H1 (cell line): Measurements from ENCODE around the gene ZNF473. TPM values are rescaled to one million over a fixed set of nuclear protein-coding genes. Genes with fewer than 3 reads are reported as not detected.

ENCODE experiments used
- CTCF ChIA-PET: fragments of 300-600 bp; sonication (Branson Sonifier 250); formaldehyde crosslinking; loops from one replicate; lab custom pipeline; 2021; ENCODE audit not compliant: partially characterized antibody; lab: Charles Lee
- POLR2A ChIA-PET: fragments of 300-600 bp; sonication (Branson Sonifier 250); formaldehyde crosslinking; loops from one replicate; lab custom pipeline; 2021; ENCODE audit warnings: inconsistent platforms; ENCODE audit not compliant: partially characterized antibody; lab: Charles Lee
- DNase-seq, 2 experiments: peaks; one replicate each; pipeline versions ENCODE4 v3.0.0 to v3.0.0-alpha.2; 2010 to 2022; ENCODE audit warnings: low spot score in 2 of 2, low read depth in 1 of 2, mixed read lengths in 1 of 2
- FAIRE-seq: peaks from 2 replicates; lab custom pipeline; 2011; peaks lifted over from hg19 to GRCh38; lab: Jason Lieb, UNC
- H2AFZ ChIP-seq: 2 replicates; pipeline ENCODE4 v1.8.1; 2012; ENCODE audit warnings: low read length, inconsistent platforms
- H2AK5ac ChIP-seq: 2 replicates; pipeline ENCODE4 v1.6.1; 2013; ENCODE audit warnings: low read depth, low read length
- H2BK120ac ChIP-seq: replicated peaks from 2 replicates; pipeline ENCODE3; 2013; ENCODE audit warnings: low read depth, low read length, inconsistent platforms
- H2BK12ac ChIP-seq: 2 replicates; pipeline ENCODE4 v1.6.1; 2013; ENCODE audit warnings: low read depth, low read length
- H2BK15ac ChIP-seq: 2 replicates; pipeline ENCODE4 v1.6.1; 2013; ENCODE audit warnings: low read length
- H2BK20ac ChIP-seq: 2 replicates; pipeline ENCODE4 v1.6.1; 2013; ENCODE audit warnings: low read length
- H2BK5ac ChIP-seq: 2 replicates; pipeline ENCODE4 v1.6.1; 2013; ENCODE audit warnings: low read depth, low read length
- H3K14ac ChIP-seq: 2 replicates; pipeline ENCODE4 v1.6.1; 2013; ENCODE audit warnings: inconsistent platforms; ENCODE audit not compliant: insufficient read length
- H3K18ac ChIP-seq: 2 replicates; pipeline ENCODE4 v1.6.1; 2013; ENCODE audit warnings: low read length; ENCODE audit errors: extremely low read depth
- H3K23ac ChIP-seq: 2 replicates; pipeline ENCODE4 v1.6.1; 2013; ENCODE audit warnings: inconsistent platforms; ENCODE audit not compliant: insufficient read length
- H3K23me2 ChIP-seq: 2 replicates; pipeline ENCODE4 v1.6.1; 2013; ENCODE audit warnings: low read depth, low read length
- H3K27ac ChIP-seq: 2 replicates; pipeline ENCODE4 v1.6.1; 2011; ENCODE audit warnings: low read depth, low read length, inconsistent platforms
- H3K27me3 ChIP-seq, 4 experiments: replicated peaks in 1 of 4; 1 replicate in 1 of 4; 2 replicates in 3 of 4; pipeline versions ENCODE4 v1.6.1 to v1.8.1; 2011 to 2013; ENCODE audit warnings: low read length in 3 of 4, mild to moderate bottlenecking in 3 of 4, inconsistent platforms in 2 of 4, mixed read lengths in 2 of 4, moderate library complexity in 1 of 4; ENCODE audit not compliant: control insufficient read depth in 3 of 4, insufficient read depth in 3 of 4; ENCODE audit errors: extremely low read depth in 1 of 4
- H3K36me3 ChIP-seq, 4 experiments: 2 replicates each; pipeline versions ENCODE4 v1.6.1 to v1.8.1; 2011 to 2013; ENCODE audit warnings: mild to moderate bottlenecking in 4 of 4, low read length in 3 of 4, moderate library complexity in 2 of 4, control low read depth in 1 of 4, inconsistent platforms in 1 of 4; ENCODE audit not compliant: insufficient read depth in 4 of 4, control insufficient read depth in 2 of 4
- H3K4ac ChIP-seq: replicated peaks from 2 replicates; pipeline ENCODE3; 2013; ENCODE audit warnings: low read length, low read depth, mixed read lengths, inconsistent platforms; ENCODE audit not compliant: insufficient read length
- H3K4me1 ChIP-seq, 4 experiments: replicated peaks in 1 of 4; 1 replicate in 1 of 4; 2 replicates in 3 of 4; pipeline versions ENCODE4 v1.6.1 to v1.8.1; 2011 to 2013; ENCODE audit warnings: low read length in 3 of 4, inconsistent platforms in 2 of 4, mixed read lengths in 1 of 4; ENCODE audit not compliant: insufficient read depth in 4 of 4, control insufficient read depth in 3 of 4
- H3K4me2 ChIP-seq, 2 experiments: 2 replicates each; pipeline versions ENCODE4 v1.6.1 to v1.8.1; 2011 to 2013; ENCODE audit warnings: low read depth in 2 of 2, low read length in 2 of 2, control low read depth in 1 of 2, inconsistent platforms in 1 of 2, mild to moderate bottlenecking in 1 of 2; ENCODE audit not compliant: insufficient read depth in 1 of 2
- H3K4me3 ChIP-seq, 4 experiments: fragments of 200-600, 300-600 bp in 1 of 4; sonication (generic), shearing (Covaris generic), sonication (Bioruptor Twin) in 1 of 4; 2 replicates each; pipeline versions ENCODE4 v1.5.1 to v1.8.1; 2011 to 2016; ENCODE audit warnings: low read length in 4 of 4, low read depth in 3 of 4, control low read depth in 2 of 4, inconsistent platforms in 2 of 4, mild to moderate bottlenecking in 2 of 4, mixed read lengths in 1 of 4, moderate library complexity in 1 of 4; ENCODE audit not compliant: insufficient read depth in 2 of 4; ENCODE audit errors: extremely low read depth in 1 of 4
- H3K56ac ChIP-seq: replicated peaks from 2 replicates; pipeline ENCODE3; 2013; ENCODE audit warnings: low read depth, mild to moderate bottlenecking, mixed read lengths, low read length, inconsistent platforms; ENCODE audit not compliant: insufficient read length
- H3K79me1 ChIP-seq: 2 replicates; pipeline ENCODE4 v1.6.1; 2013; ENCODE audit warnings: low read depth, low read length, control low read depth
- H3K79me2 ChIP-seq, 2 experiments: 2 replicates each; pipeline versions ENCODE4 v1.6.1 to v1.8.1; 2012 to 2013; ENCODE audit warnings: low read length in 2 of 2, mild to moderate bottlenecking in 2 of 2, inconsistent platforms in 1 of 2; ENCODE audit not compliant: insufficient read depth in 2 of 2, control insufficient read depth in 1 of 2
- H3K9ac ChIP-seq, 4 experiments: replicated peaks in 1 of 4; 1 replicate in 1 of 4; 2 replicates in 3 of 4; pipeline versions ENCODE4 v1.6.1 to v1.8.1; 2011 to 2013; ENCODE audit warnings: low read depth in 3 of 4, low read length in 3 of 4, control low read depth in 2 of 4, mild to moderate bottlenecking in 2 of 4, moderate library complexity in 2 of 4, inconsistent platforms in 1 of 4; ENCODE audit errors: extremely low read depth in 1 of 4
- H3K9me3 ChIP-seq, 2 experiments: 2 replicates each; pipeline versions ENCODE4 v1.6.1 to v1.8.1; 2012 to 2013; ENCODE audit warnings: mild to moderate bottlenecking in 2 of 2, moderate library complexity in 2 of 2, control low read depth in 1 of 2, inconsistent platforms in 1 of 2, low read depth in 1 of 2, low read length in 1 of 2, mixed read lengths in 1 of 2; ENCODE audit not compliant: insufficient read depth in 2 of 2
- H4K20me1 ChIP-seq, 2 experiments: replicated peaks in 1 of 2; 2 replicates each; pipeline versions ENCODE3 to v1.8.1; 2011 to 2013; ENCODE audit warnings: inconsistent platforms in 2 of 2, low read length in 2 of 2, mild to moderate bottlenecking in 1 of 2; ENCODE audit not compliant: insufficient read depth in 2 of 2, control insufficient read depth in 1 of 2
- H4K5ac ChIP-seq: 2 replicates; pipeline ENCODE4 v1.6.1; 2013; ENCODE audit warnings: low read length, low read depth, mixed read lengths, inconsistent platforms; ENCODE audit not compliant: insufficient read length
- H4K8ac ChIP-seq: 2 replicates; pipeline ENCODE4 v1.8.0; 2013; ENCODE audit warnings: mild to moderate bottlenecking, moderate library complexity, low read length, inconsistent platforms; ENCODE audit not compliant: insufficient read depth; ENCODE audit errors: extremely low read depth
- H4K91ac ChIP-seq: replicated peaks from 2 replicates; pipeline ENCODE3; 2013; ENCODE audit warnings: low read length, mixed read lengths, inconsistent platforms; ENCODE audit not compliant: insufficient read length
- CREB1 ChIP-seq: IDR thresholded peaks from 2 replicates; pipeline ENCODE4 v1.6.1; 2012; ENCODE audit warnings: inconsistent platforms
- CTBP2 ChIP-seq: IDR thresholded peaks from 2 replicates; pipeline ENCODE4 v1.7.0; 2011; ENCODE audit warnings: borderline replicate concordance, mild to moderate bottlenecking, moderate library complexity, mixed read lengths, low read length; ENCODE audit not compliant: insufficient read depth, insufficient read length
- EGR1 ChIP-seq: IDR thresholded peaks from 2 replicates; pipeline ENCODE4 v1.6.1; 2011; ENCODE audit warnings: low read depth, low read length, borderline replicate concordance
- FOSL1 ChIP-seq: IDR thresholded peaks from 2 replicates; pipeline ENCODE4 v1.6.1; 2011; ENCODE audit warnings: mild to moderate bottlenecking, low read depth, low read length, moderate library complexity; ENCODE audit not compliant: insufficient read depth
- HDAC2 ChIP-seq, 2 experiments: fragments of 300-600 bp in 1 of 2; sonication (generic) in 1 of 2; IDR thresholded peaks; 2 replicates each; pipeline ENCODE4 v1.6.1; 2011 to 2012; ENCODE audit warnings: low read depth in 2 of 2, low read length in 2 of 2, mild to moderate bottlenecking in 2 of 2, moderate library complexity in 2 of 2, borderline replicate concordance in 1 of 2, inconsistent platforms in 1 of 2
- HDAC6 ChIP-seq: IDR thresholded peaks from one replicate; pipeline ENCODE4 v1.7.1; 2012; ENCODE audit warnings: low read depth, mild to moderate bottlenecking, inconsistent platforms, low read length, moderate library complexity
- MAFK ChIP-seq: IDR thresholded peaks from 2 replicates; pipeline ENCODE4 v1.6.1; 2012; ENCODE audit warnings: low read depth, mild to moderate bottlenecking, improper control_type of control experiment, low read length
- RFX5 ChIP-seq: IDR thresholded peaks from 2 replicates; pipeline ENCODE4 v1.6.1; 2011; ENCODE audit warnings: low read depth, low read length, improper control_type of control experiment, borderline replicate concordance
- YY1 ChIP-seq: IDR thresholded peaks from 2 replicates; pipeline ENCODE4 v1.6.1; 2011; ENCODE audit warnings: low read depth, mild to moderate bottlenecking, low read length
- ZNF274 ChIP-seq: IDR thresholded peaks from 2 replicates; pipeline ENCODE4 v1.7.0; 2012; ENCODE audit warnings: low read length, borderline replicate concordance; ENCODE audit errors: extremely low read depth
- WGBS, 2 experiments: shearing (Covaris generic) in 1 of 2; methylation state at CpG; one replicate each; pipeline versions ENCODE4 v1.1.6 to v1.1.7; 2013 to 2015; ENCODE audit warnings: low lambda C conversion rate in 2 of 2, mixed read lengths in 2 of 2, inconsistent platforms in 1 of 2, low coverage in 1 of 2, missing lambda C conversion rate in 1 of 2; ENCODE audit not compliant: insufficient replicate concordance in 2 of 2, insufficient coverage in 1 of 2, insufficient read length in 1 of 2; ENCODE audit errors: extremely low coverage in 1 of 2, missing lambda C conversion rate in 1 of 2; 5-methylcytosine and 5-hydroxymethylcytosine counted together
- polyA plus RNA-seq, 7 experiments: library from polyadenylated mRNA; depleted of rRNA in 3 of 7; stranded (reverse) in 5 of 7; unstranded in 2 of 7; fragments of >200 nt in 5 of 7; fragments of 200-250 nt in 2 of 7; gene quantifications; 1 replicate in 5 of 7; 2 replicates in 1 of 7; 4 replicates in 1 of 7; pipeline versions ENCODE4 v1.2.1 to v1.2.3, GENCODE V29; 2011 to 2013; ENCODE audit warnings: missing spikeins in 2 of 7, mixed read lengths in 2 of 7
- total RNA-seq: library from RNA; stranded (reverse); fragmentation: NEBNext Ultra II Directional; extraction: Animal tissue kit (Norgen Biotek cat#: 25700); gene quantifications from 2 replicates; pipeline ENCODE4 v1.2.1, GENCODE V29; 2021
- TF ChIP-seq, protein P1 (sequence below): IDR thresholded peaks from 2 replicates; pipeline ENCODE4 v1.6.1; 2011; ENCODE audit warnings: low read length, improper control_type of control experiment
- TF ChIP-seq, protein P2 (sequence below): IDR thresholded peaks from 2 replicates; pipeline ENCODE4 v1.6.1; 2012; ENCODE audit warnings: inconsistent platforms

ZNF473 gene
- total and polyA plus RNA-seq, 2 of the 8 experiments (the other 6 are each of a cell fraction or from before 2014, with no cell fraction given): 5.2 to 11.7 TPM

DNA sequence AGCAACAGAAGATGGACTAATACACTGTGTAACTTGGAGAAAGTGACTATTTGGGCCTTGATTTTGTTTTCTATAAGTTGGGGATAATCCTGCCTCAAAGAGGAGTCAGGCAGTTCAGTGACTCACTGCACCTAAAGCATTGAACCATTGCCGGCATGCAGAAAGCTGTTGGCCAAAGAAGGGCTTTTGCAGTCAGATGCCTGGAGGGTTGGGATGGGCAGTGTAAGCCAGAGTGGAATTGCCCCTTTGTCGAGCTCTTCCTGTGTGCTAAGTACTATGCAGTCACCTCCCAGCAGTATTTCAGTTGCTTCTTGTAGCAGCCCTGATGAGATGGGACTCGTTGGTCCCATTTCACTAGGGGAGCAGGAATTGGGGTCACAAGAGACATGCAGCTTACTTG, 11.1 kb downstream of the ZNF473 start:
- Histone ChIP-seq H3K4me1 (no peaks in the 10 kb centered on the region), H3K27me3 (no peaks in the 10 kb centered on the region), H4K91ac (no peak overlapping the region), H2BK15ac (no peak overlapping the region), H3K27ac (no peak overlapping the region), H2BK12ac (no peak overlapping the region), H3K79me1 (peaks cover 3% of the 10 kb centered on the region), H3K4me2 (no peak overlapping the region), H2AFZ (no peak overlapping the region), H4K8ac (no peak overlapping the region), H2BK20ac (no peak overlapping the region), H3K36me3 (peaks cover 30 to 60% (median 49%) of the 10 kb centered on the region in 4 experiments; a peak in 7 of 8 replicates), H3K23me2 (no peaks in the 10 kb centered on the region), H4K5ac (no peak overlapping the region), H3K14ac (no peak overlapping the region), H4K20me1 (peaks cover 0 to 5% of the 10 kb centered on the region in 2 experiments), H3K23ac (no peak overlapping the region), H3K9me3 (peaks cover under 1 to 9% of the 10 kb centered on the region in 2 experiments; a peak in 2 of 4 replicates), H3K9ac (no peak overlapping the region), H3K4ac (no peak overlapping the region), H3K18ac (no peak overlapping the region), H3K56ac (no peak overlapping the region), H3K4me3 (no peak overlapping the region), H3K79me2 (no peaks in the 10 kb centered on the region; a peak in 1 of 4 replicates), H2AK5ac (no peak overlapping the region), H2BK120ac (no peak overlapping the region), H2BK5ac (no peak overlapping the region)
- DNase-seq (no peak), FAIRE-seq (no peak)
- ChIA-PET POLR2A (no interaction called here), CTCF (interaction anchor here (1.7 kb wide), 1 partner anchor 13 kb away, joined by 3 read pairs; no protein-coding TSS in a partner anchor)
- WGBS, 2 experiments: 82% methylated on average over 3 of the region's 3 CpGs; no CpG with 5 or more reads in 1 of the 2 experiments
- TF ChIP-seq, protein P1, sequence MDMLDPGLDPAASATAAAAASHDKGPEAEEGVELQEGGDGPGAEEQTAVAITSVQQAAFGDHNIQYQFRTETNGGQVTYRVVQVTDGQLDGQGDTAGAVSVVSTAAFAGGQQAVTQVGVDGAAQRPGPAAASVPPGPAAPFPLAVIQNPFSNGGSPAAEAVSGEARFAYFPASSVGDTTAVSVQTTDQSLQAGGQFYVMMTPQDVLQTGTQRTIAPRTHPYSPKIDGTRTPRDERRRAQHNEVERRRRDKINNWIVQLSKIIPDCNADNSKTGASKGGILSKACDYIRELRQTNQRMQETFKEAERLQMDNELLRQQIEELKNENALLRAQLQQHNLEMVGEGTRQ: no peak
- TF ChIP-seq RFX5 (no peak), CREB1 (no peak), HDAC2 (IDR thresholded peaks at IDR 0.05; ENCODE audit: borderline replicate concordance in 1 of 2, low read depth in 2 of 2, low read length in 2 of 2) (no peak), HDAC6 (no peak), ZNF274 (no peak), CTBP2 (no peak), EGR1 (no peak), MAFK (no peak), YY1 (no peak), FOSL1 (no peak)
- TF ChIP-seq, protein P2, sequence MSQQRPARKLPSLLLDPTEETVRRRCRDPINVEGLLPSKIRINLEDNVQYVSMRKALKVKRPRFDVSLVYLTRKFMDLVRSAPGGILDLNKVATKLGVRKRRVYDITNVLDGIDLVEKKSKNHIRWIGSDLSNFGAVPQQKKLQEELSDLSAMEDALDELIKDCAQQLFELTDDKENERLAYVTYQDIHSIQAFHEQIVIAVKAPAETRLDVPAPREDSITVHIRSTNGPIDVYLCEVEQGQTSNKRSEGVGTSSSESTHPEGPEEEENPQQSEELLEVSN: no peak
